HepG2 (cell line): ENCODE results near the gene FGF9. TPM values are rescaled to one million over a fixed set of nuclear protein-coding genes. Genes with fewer than 3 reads are reported as not detected.

Experiments used
- ATAC-seq: fragments of 200-7000 bp; cut with Tn5 transposase; 3 replicates; pipeline ENCODE4 v1.9.1; 2020; ENCODE audit warnings: mild to moderate bottlenecking, moderate library complexity
- BruUV-seq: library from RNA; stranded (reverse); fragments of 400-500 nt; replicated peaks from 2 replicates; lab custom pipeline; 2021; lab: Mats Ljungman, UMichigan
- CTCF ChIA-PET: fragments of 300-600 bp; formaldehyde crosslinking; extraction: SDS; loops from one replicate; lab custom pipeline; 2021; ENCODE audit warnings: low total read pairs, inconsistent platforms, low intra/inter-chr PET ratio; lab: Yijun Ruan, JAX
- POLR2A ChIA-PET: fragments of 350-600 bp; sonication (Branson Sonifier 250); formaldehyde crosslinking; loops from one replicate; lab custom pipeline; 2020; ENCODE audit warnings: antibody characterized with exemption, inconsistent platforms; lab: Yijun Ruan, JAX
- DNase-seq: peaks from one replicate; pipeline ENCODE4 v3.0.0-alpha.2; 2015; ENCODE audit warnings: low spot score
- FAIRE-seq: peaks from 3 replicates; lab custom pipeline; 2011; peaks lifted over from hg19 to GRCh38; lab: Jason Lieb, UNC
- H2AFZ ChIP-seq: one replicate; pipeline ENCODE4 v1.6.1; 2011; ENCODE audit warnings: low read length, inconsistent platforms
- H3K27ac ChIP-seq: fragments of 300-600 bp; 3 replicates; pipeline ENCODE4 v1.8.0; 2011; ENCODE audit warnings: mixed run types, mild to moderate bottlenecking, mixed read lengths, low read length, inconsistent platforms; ENCODE audit not compliant: insufficient read depth; ENCODE audit errors: extremely low read length
- H3K27me3 ChIP-seq, 2 experiments: fragments of 200-600 bp in 1 of 2; 2 replicates in 1 of 2; 3 replicates in 1 of 2; pipeline versions ENCODE4 v1.6.0 to v1.8.0; 2011; ENCODE audit warnings: low read length in 2 of 2, mild to moderate bottlenecking in 2 of 2, moderate library complexity in 2 of 2, inconsistent platforms in 1 of 2; ENCODE audit not compliant: insufficient read depth in 2 of 2, control insufficient read depth in 1 of 2
- H3K36me3 ChIP-seq, 2 experiments: fragments of 200-600 bp in 1 of 2; replicated peaks in 1 of 2; 2 replicates in 1 of 2; 3 replicates in 1 of 2; pipeline versions ENCODE4 v1.5.1 to v1.8.0; 2011; ENCODE audit warnings: low read length in 2 of 2, inconsistent platforms in 1 of 2; ENCODE audit not compliant: insufficient read depth in 2 of 2, control insufficient read depth in 1 of 2
- H3K4me1 ChIP-seq: 2 replicates; pipeline ENCODE4 v1.5.1; 2012; ENCODE audit warnings: low read length, inconsistent platforms; ENCODE audit not compliant: insufficient read depth
- H3K4me2 ChIP-seq: 2 replicates; pipeline ENCODE4 v1.6.0; 2011; ENCODE audit warnings: low read depth, low read length, inconsistent platforms
- H3K4me3 ChIP-seq, 3 experiments: fragments of 200-600 bp in 1 of 3; sonication (generic), shearing (Covaris generic) in 1 of 3; replicated peaks in 1 of 3; 2 replicates each; pipeline ENCODE4 v1.5.1; 2011 to 2016; ENCODE audit warnings: low read length in 3 of 3, inconsistent platforms in 2 of 3, low read depth in 2 of 3, mild to moderate bottlenecking in 2 of 3, control low read depth in 1 of 3, mixed read lengths in 1 of 3; ENCODE audit not compliant: insufficient read depth in 1 of 3
- H3K79me2 ChIP-seq: one replicate; pipeline ENCODE4 v1.6.1; 2011; ENCODE audit warnings: low read length, inconsistent platforms; ENCODE audit not compliant: insufficient read depth
- H3K9ac ChIP-seq: 2 replicates; pipeline ENCODE4 v1.6.0; 2011; ENCODE audit warnings: mild to moderate bottlenecking, low read depth, low read length, inconsistent platforms; ENCODE audit not compliant: insufficient read depth
- H3K9me3 ChIP-seq: 2 replicates; pipeline ENCODE4 v1.5.1; 2012; ENCODE audit warnings: mild to moderate bottlenecking, low read length
- H4K20me1 ChIP-seq: 2 replicates; pipeline ENCODE4 v1.6.0; 2011; ENCODE audit warnings: inconsistent platforms, mild to moderate bottlenecking, low read length, moderate library complexity; ENCODE audit not compliant: insufficient read depth
- DBP ChIP-seq: sonication (generic); formaldehyde crosslinking; IDR thresholded peaks from 2 replicates; pipeline ENCODE4 v1.4.0; 2020; ENCODE audit warnings: missing genetic modification reagents; ENCODE audit errors: not compliant biosample characterization
- KDM1A ChIP-seq: IDR thresholded peaks from 2 replicates; pipeline ENCODE4 v1.6.1; 2016; ENCODE audit warnings: missing compliant biosample characterization
- MIXL1 ChIP-seq: IDR thresholded peaks from 2 replicates; pipeline ENCODE4 v1.6.1; 2016
- MLX ChIP-seq: IDR thresholded peaks from 2 replicates; pipeline ENCODE4 v1.6.1; 2016
- PTBP1 ChIP-seq: fragments of 200-400 bp; formaldehyde crosslinking; IDR thresholded peaks from 2 replicates; pipeline ENCODE4 v1.6.1; 2018; ENCODE audit warnings: low read length, low read depth; ENCODE audit not compliant: poor library complexity, severe bottlenecking
- REPIN1 ChIP-seq: sonication (generic); formaldehyde crosslinking; IDR thresholded peaks from 2 replicates; pipeline ENCODE4 v1.8.0; 2022; ENCODE audit warnings: missing genetic modification reagents, low read depth, mild to moderate bottlenecking, borderline replicate concordance
- TBX3 ChIP-seq: fragments of 450-650 bp; IDR thresholded peaks from 2 replicates; pipeline ENCODE4 v1.6.1; 2017; ENCODE audit warnings: antibody characterized with exemption, mild to moderate bottlenecking, inconsistent platforms, borderline replicate concordance
- U2AF2 ChIP-seq: fragments of 200-400 bp; formaldehyde crosslinking; IDR thresholded peaks from 2 replicates; pipeline ENCODE4 v1.6.1; 2017; ENCODE audit warnings: low read depth, mild to moderate bottlenecking, low read length
- ZNF574 ChIP-seq: sonication (generic); formaldehyde crosslinking; IDR thresholded peaks from 2 replicates; pipeline ENCODE4 v1.4.0; 2020; ENCODE audit warnings: missing genetic modification reagents
- WGBS: methylation state at CpG from one replicate; pipeline ENCODE4 v1.1.6; 2017; ENCODE audit warnings: low lambda C conversion rate; 5-methylcytosine and 5-hydroxymethylcytosine counted together
- in situ Hi-C: cut with HindIII; loops from 2 replicates; pipeline ENCODE4 v1.10.0; 2017; ENCODE audit warnings: low pct_unique_long_range_greater_than_20kb; ENCODE audit not compliant: extremely low pct_ligation_motif_present
- intact Hi-C: fragments of 100-400 bp; cut with micrococcal nuclease; formaldehyde crosslinking; loops from one replicate; pipeline ENCODE4 v1.10.0; 2022; ENCODE audit not compliant: unreplicated experiment
- polyA plus RNA-seq, 8 experiments: library from polyadenylated mRNA; depleted of rRNA in 3 of 8; stranded (reverse) in 7 of 8; unstranded in 1 of 8; fragments of >200 nt; fragmentation: Illumina TruSeq in 4 of 8; extraction: Trizol in 4 of 8; gene quantifications; 2 replicates each; pipeline versions ENCODE4 v1.2.1 to v1.2.3, GENCODE V29; 2011 to 2016; ENCODE audit warnings: low read depth in 4 of 8, missing spikeins in 1 of 8, mixed read lengths in 1 of 8; ENCODE audit not compliant: insufficient read depth in 1 of 8
- total RNA-seq, 5 experiments: library from RNA; depleted of rRNA; stranded (reverse); fragments of >200 nt; fragmentation: Illumina TruSeq; extraction: Trizol; gene quantifications; 2 replicates each; pipeline ENCODE4 v1.2.3, GENCODE V29; 2016; ENCODE audit warnings: low read depth in 1 of 5

The FGF9 gene
- total and polyA plus RNA-seq, 2 of the 13 experiments (the other 11 are each of a cell fraction or from before 2014, with no cell fraction given): not detected

- H3K36me3 ChIP-seq: no peaks in the 10 kb centered on the region
- H3K4me3 ChIP-seq: no peak overlapping the region
- H3K4me2 ChIP-seq: no peak overlapping the region
- no peaks in the 10 kb centered on the region for H3K9me3 ChIP-seq
- FAIRE-seq (no peak), DNase-seq (no peak), ATAC-seq (no peak)
- H3K27ac ChIP-seq: no peak overlapping the region
- WGBS: 0% methylated on average over 2 of the region's 2 CpGs
- no peak overlapping the region for H3K9ac ChIP-seq
- H2AFZ ChIP-seq: no peak overlapping the region
- TF ChIP-seq MIXL1 (CRISPR knock-in tag) (no peak), PTBP1 (no peak), MLX (CRISPR knock-in tag) (no peak), U2AF2 (no peak), REPIN1 (CRISPR knock-in tag) (no peak), TBX3 (no peak), KDM1A (no peak), DBP (CRISPR knock-in tag) (no peak), ZNF574 (no peak)
- intact Hi-C loops: no loop called here
- no peaks in the 10 kb centered on the region for H3K79me2 ChIP-seq
- ChIA-PET CTCF (no interaction called here), POLR2A (no interaction called here)
- peaks cover 33% of the 10 kb centered on the region for H3K4me1 ChIP-seq
- no peaks in the 10 kb centered on the region; a peak in 1 of 5 replicates for H3K27me3 ChIP-seq
- no peaks in the 10 kb centered on the region for H4K20me1 ChIP-seq
- no TSS peak for BruUV-seq
- in situ Hi-C loops: no loop called here
Observed at GRCh38 chr13:21661097-21661909, 9.6 kb upstream of the FGF9 start.
